ENCODE measurements around the gene ALG8.
"Not testable (repeated sequence)": the region's sequence is repeated elsewhere in the genome, so short reads cannot be mapped to it uniquely, and the experiment has no call there.

ALG8 gene

GRCh38 chr11:78081583-78081982, 57.8 kb downstream of the ALG8 start:
- DNase-seq (ENCODE audit: low spot score in 2 of 2) (no peak), ATAC-seq (replicated peaks; ENCODE audit: extremely low read depth, poor library complexity, severe bottlenecking) (peak; percentile 21)
- H3K4me3 Mint-ChIP-seq = peak overlapping the region; percentile 66
- H3K36me3 Mint-ChIP-seq (ENCODE audit: insufficient read depth) = peaks cover 2% of the 10 kb centered on the region
- peaks cover 30% of the 10 kb centered on the region for H3K4me1 Mint-ChIP-seq
- peak overlapping the region; percentile 47 for H3K27ac Mint-ChIP-seq (ENCODE audit: low read depth)
- no peaks in the 10 kb centered on the region for H3K27me3 Mint-ChIP-seq
- H3K9me3 Mint-ChIP-seq = no peaks in the 10 kb centered on the region

- H3K9me3 Mint-ChIP-seq = no peaks in the 10 kb centered on the region
- peak overlapping the region; percentile 47 for H3K27ac Mint-ChIP-seq (ENCODE audit: low read depth)
- H3K4me3 Mint-ChIP-seq = peak overlapping the region; percentile 66
- peaks cover 2% of the 10 kb centered on the region for H3K36me3 Mint-ChIP-seq (ENCODE audit: insufficient read depth)
- H3K4me1 Mint-ChIP-seq = peaks cover 34% of the 10 kb centered on the region
- ATAC-seq (replicated peaks; ENCODE audit: extremely low read depth, poor library complexity, severe bottlenecking) (no peak), DNase-seq (ENCODE audit: low spot score in 2 of 2) (no peak)
- H3K27me3 Mint-ChIP-seq = no peaks in the 10 kb centered on the region
These were observed 58.5 kb downstream of the ALG8 start for GRCh38 chr11:78080818-78081495.

- Mint-ChIP-seq H3K27me3 (no peaks in the 10 kb centered on the region), H3K9me3 (no peaks in the 10 kb centered on the region), H3K36me3 (ENCODE audit: insufficient read depth) (peaks cover 2% of the 10 kb centered on the region), H3K4me3 (peak overlapping the region; percentile 84), H3K27ac (ENCODE audit: low read depth) (peak overlapping the region; percentile 82), H3K4me1 (peaks cover 39% of the 10 kb centered on the region)
- ATAC-seq (replicated peaks; ENCODE audit: extremely low read depth, poor library complexity, severe bottlenecking) = no peak
- DNase-seq (ENCODE audit: low spot score in 2 of 2) = no peak
These were observed 59.2 kb downstream of the ALG8 start for GRCh38 chr11:78080084-78080817.

DNA sequence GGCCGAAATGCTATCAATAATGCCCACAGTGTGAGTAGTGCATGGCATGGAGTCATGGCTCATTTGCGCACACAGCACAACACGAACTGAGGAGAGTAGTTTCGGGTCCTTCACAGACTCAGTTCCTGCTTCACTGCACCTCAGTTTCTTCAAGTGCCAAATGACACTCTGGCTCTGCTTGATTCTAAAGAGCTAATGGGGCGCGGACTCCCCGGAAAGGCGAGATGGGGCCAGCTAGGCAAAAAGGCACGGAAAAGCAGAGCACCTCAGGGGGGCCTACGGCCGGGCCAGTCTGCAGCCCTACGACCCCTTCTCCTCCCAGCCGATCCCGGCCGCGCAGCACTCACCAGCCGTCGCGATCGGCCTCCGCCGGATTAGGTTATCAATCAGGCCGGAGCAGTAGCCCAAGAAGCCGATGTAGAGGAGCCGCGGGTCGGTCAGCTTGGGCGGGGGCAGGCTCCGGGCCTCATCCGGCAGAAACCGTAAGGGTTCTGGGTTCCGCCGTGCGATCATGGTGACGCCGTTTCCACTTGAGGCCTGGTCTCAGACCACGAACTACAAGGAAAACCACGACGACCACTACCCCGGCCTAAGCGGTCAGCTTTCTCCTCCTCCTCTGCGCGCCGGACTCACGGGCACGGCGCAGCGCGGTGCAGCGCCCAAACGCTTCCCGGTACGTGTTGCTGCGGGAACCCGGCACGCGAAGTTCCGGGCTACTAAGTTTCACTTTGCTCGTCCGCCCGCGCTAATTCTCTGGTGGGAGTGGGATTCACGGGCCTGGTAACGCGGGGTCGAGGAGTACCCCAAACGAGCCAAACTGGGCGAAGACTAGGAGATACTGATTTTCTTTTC, 60.0 kb downstream of the ALG8 start, which contains the start of gene NDUFC2:
Gene NDUFC2 (minus strand): TSS at position 631 of the 852 bp plus-strand sequence. CDS start 118 bp downstream, at position 513.
- H3K4me3 Mint-ChIP-seq = peak within 1 kb of the TSS; percentile 84
- peaks cover 46% of the 10 kb centered on the region for H3K4me1 Mint-ChIP-seq
- no peaks in the 10 kb centered on the region for H3K27me3 Mint-ChIP-seq
- peak within 1 kb of the TSS; percentile 82 for H3K27ac Mint-ChIP-seq (ENCODE audit: low read depth)
- H3K36me3 Mint-ChIP-seq (ENCODE audit: insufficient read depth) = peaks cover 4% of the 10 kb centered on the region
- DNase-seq (ENCODE audit: low spot score in 2 of 2) (peak; percentile 41 to 51), ATAC-seq (replicated peaks; ENCODE audit: extremely low read depth, poor library complexity, severe bottlenecking) (peak; percentile 68)
- no peaks in the 10 kb centered on the region for H3K9me3 Mint-ChIP-seq

- no peaks in the 10 kb centered on the region for H3K9me3 Mint-ChIP-seq
- H3K4me1 Mint-ChIP-seq = peaks cover 53% of the 10 kb centered on the region
- peak overlapping the region; percentile 84 for H3K4me3 Mint-ChIP-seq
- peak overlapping the region; percentile 82 for H3K27ac Mint-ChIP-seq (ENCODE audit: low read depth)
- ATAC-seq (replicated peaks; ENCODE audit: extremely low read depth, poor library complexity, severe bottlenecking) (no peak), DNase-seq (ENCODE audit: low spot score in 2 of 2) (no peak)
- no peaks in the 10 kb centered on the region for H3K27me3 Mint-ChIP-seq
- H3K36me3 Mint-ChIP-seq (ENCODE audit: insufficient read depth) = peaks cover 8% of the 10 kb centered on the region
These were observed 60.9 kb downstream of the ALG8 start for GRCh38 chr11:78078218-78079167.

- Mint-ChIP-seq H3K4me1 (peaks cover 53% of the 10 kb centered on the region), H3K4me3 (peak overlapping the region; percentile 84), H3K27ac (ENCODE audit: low read depth) (peak overlapping the region; percentile 21)
- not testable (repeated sequence) for ATAC-seq (replicated peaks; ENCODE audit: extremely low read depth, poor library complexity, severe bottlenecking); H3K27me3 Mint-ChIP-seq; H3K9me3 Mint-ChIP-seq; H3K36me3 Mint-ChIP-seq (ENCODE audit: insufficient read depth); DNase-seq (ENCODE audit: low spot score in 2 of 2)
These were observed 61.8 kb downstream of the ALG8 start for GRCh38 chr11:78077592-78077991.

DNA sequence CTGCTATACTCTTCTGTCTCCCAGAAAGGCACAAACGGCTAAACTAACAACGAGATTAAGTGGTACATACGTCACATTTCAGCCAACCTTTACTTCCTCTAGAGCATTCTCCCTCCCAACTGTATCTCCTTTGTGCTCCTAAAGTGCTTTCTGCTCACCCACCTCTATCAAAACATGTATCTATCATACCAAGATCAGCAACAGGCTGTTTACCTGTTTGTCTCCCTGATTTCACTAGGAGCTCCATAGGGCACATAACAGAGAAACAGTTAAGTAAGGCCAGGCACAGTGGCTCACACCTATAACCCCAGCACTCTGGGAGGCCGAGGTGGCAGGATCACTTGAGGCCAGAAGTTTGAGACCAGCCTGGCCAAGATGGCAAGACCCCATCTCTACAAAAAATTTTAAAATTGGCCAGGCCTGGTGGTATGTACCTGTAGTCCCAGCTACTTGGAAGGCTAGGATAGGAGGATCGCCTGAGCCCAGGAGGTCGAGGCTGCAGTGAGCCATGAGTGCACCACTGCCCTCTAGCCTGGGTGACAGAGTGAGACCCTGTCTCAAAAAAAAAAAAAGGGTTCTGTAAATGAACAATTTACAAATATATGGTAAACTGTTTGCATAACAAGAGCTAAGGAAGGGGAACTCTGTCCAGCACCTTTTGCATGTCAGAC, 62.6 kb downstream of the ALG8 start:
- H3K4me3 Mint-ChIP-seq = peak overlapping the region; percentile 10
- peak overlapping the region; percentile 30 for H3K27ac Mint-ChIP-seq (ENCODE audit: low read depth)
- ATAC-seq (replicated peaks; ENCODE audit: extremely low read depth, poor library complexity, severe bottlenecking) (no peak), DNase-seq (ENCODE audit: low spot score in 2 of 2) (no peak)
- peaks cover 51% of the 10 kb centered on the region for H3K4me1 Mint-ChIP-seq
- H3K9me3 Mint-ChIP-seq = no peaks in the 10 kb centered on the region
- no peaks in the 10 kb centered on the region for H3K27me3 Mint-ChIP-seq
- peaks cover 10% of the 10 kb centered on the region for H3K36me3 Mint-ChIP-seq (ENCODE audit: insufficient read depth)

GRCh38 chr11:78074756-78075155, 64.7 kb downstream of the ALG8 start:
- Mint-ChIP-seq H3K4me1 (peaks cover 44% of the 10 kb centered on the region), H3K4me3 (no peak overlapping the region), H3K36me3 (ENCODE audit: insufficient read depth) (peaks cover 24% of the 10 kb centered on the region), H3K9me3 (no peaks in the 10 kb centered on the region), H3K27me3 (no peaks in the 10 kb centered on the region), H3K27ac (ENCODE audit: low read depth) (no peak overlapping the region)
- no peak for DNase-seq (ENCODE audit: low spot score in 2 of 2)
- no peak for ATAC-seq (replicated peaks; ENCODE audit: extremely low read depth, poor library complexity, severe bottlenecking)

- Mint-ChIP-seq H3K27ac (ENCODE audit: low read depth) (no peak overlapping the region), H3K36me3 (ENCODE audit: insufficient read depth) (peaks cover 39% of the 10 kb centered on the region), H3K4me1 (peaks cover 40% of the 10 kb centered on the region), H3K9me3 (no peaks in the 10 kb centered on the region), H3K27me3 (no peaks in the 10 kb centered on the region), H3K4me3 (no peak overlapping the region)
- DNase-seq (ENCODE audit: low spot score in 2 of 2) (no peak), ATAC-seq (replicated peaks; ENCODE audit: extremely low read depth, poor library complexity, severe bottlenecking) (no peak)
These were observed 67.0 kb downstream of the ALG8 start for GRCh38 chr11:78072455-78072854.

GRCh38 chr11:78071717-78072116, 67.7 kb downstream of the ALG8 start:
- Mint-ChIP-seq H3K36me3 (ENCODE audit: insufficient read depth) (peaks cover 39% of the 10 kb centered on the region), H3K9me3 (no peaks in the 10 kb centered on the region), H3K4me1 (peaks cover 37% of the 10 kb centered on the region), H3K27me3 (no peaks in the 10 kb centered on the region), H3K4me3 (no peak overlapping the region), H3K27ac (ENCODE audit: low read depth) (no peak overlapping the region)
- no peak for ATAC-seq (replicated peaks; ENCODE audit: extremely low read depth, poor library complexity, severe bottlenecking)
- DNase-seq (ENCODE audit: low spot score in 2 of 2) = no peak

DNA sequence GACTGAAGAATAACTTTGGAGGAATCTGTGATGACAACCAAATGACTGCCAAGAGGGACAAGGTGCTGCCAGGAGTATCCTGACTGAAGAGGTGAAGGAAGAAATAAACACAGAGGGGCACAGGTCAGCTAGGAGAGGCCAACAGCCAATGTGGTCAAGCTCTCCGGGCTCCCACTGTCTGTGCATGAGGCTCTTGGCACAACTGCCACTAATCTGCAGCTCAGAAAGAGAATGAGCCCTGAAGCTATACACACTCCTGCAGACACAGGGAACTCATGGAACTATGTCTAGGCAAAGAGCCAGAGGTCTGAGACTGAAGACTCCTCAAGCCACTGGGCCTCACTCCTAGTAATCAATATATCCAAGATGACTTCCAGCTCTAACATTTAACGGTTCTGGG, 68.8 kb downstream of the ALG8 start:
- DNase-seq (ENCODE audit: low spot score in 2 of 2) (no peak), ATAC-seq (replicated peaks; ENCODE audit: extremely low read depth, poor library complexity, severe bottlenecking) (no peak)
- H3K27ac Mint-ChIP-seq (ENCODE audit: low read depth) = no peak overlapping the region
- no peak overlapping the region for H3K4me3 Mint-ChIP-seq
- H3K27me3 Mint-ChIP-seq = no peaks in the 10 kb centered on the region
- H3K4me1 Mint-ChIP-seq = peaks cover 28% of the 10 kb centered on the region
- H3K36me3 Mint-ChIP-seq (ENCODE audit: insufficient read depth) = peaks cover 39% of the 10 kb centered on the region
- no peaks in the 10 kb centered on the region for H3K9me3 Mint-ChIP-seq
